GM18498 (cell line): ENCODE results near the gene TRIM59.

Experiments
- ATAC-seq: cut with Tn5 transposase; IDR thresholded peaks from one replicate; pipeline ENCODE4 v1.9.1; 2021; ENCODE audit warnings: mild to moderate bottlenecking, moderate library complexity; ENCODE audit not compliant: unreplicated experiment

The TRIM59 gene

GRCh38 chr3:160449636-160450598 is at the start of gene TRIM59:
Gene TRIM59 (minus strand): TSS chr3:160449786. CDS start chr3:160439183, 10,603 bp downstream.
- ATAC-seq, result peak; percentile 98

GRCh38 chr3:160498202-160498601 is 48.6 kb upstream of the TRIM59 start:
- no peak for ATAC-seq

GRCh38 chr3:160490166-160490565 is 40.6 kb upstream of the TRIM59 start:
- no peak for ATAC-seq

GRCh38 chr3:160486459-160486869 is 36.9 kb upstream of the TRIM59 start:
- no peak for ATAC-seq

GRCh38 chr3:160482796-160483195 is 33.2 kb upstream of the TRIM59 start:
- no peak for ATAC-seq

- ATAC-seq, result no peak
These were observed 32.3 kb upstream of the TRIM59 start for GRCh38 chr3:160481856-160482255.

- ATAC-seq, result no peak
These were observed 31.3 kb upstream of the TRIM59 start for GRCh38 chr3:160480931-160481330.

- no peak for ATAC-seq
These were observed 29.8 kb upstream of the TRIM59 start for GRCh38 chr3:160479376-160479775.

GRCh38 chr3:160478338-160478737 is 28.8 kb upstream of the TRIM59 start:
- no peak for ATAC-seq

- ATAC-seq, result no peak
These were observed 28.2 kb upstream of the TRIM59 start for GRCh38 chr3:160477750-160478149.

GRCh38 chr3:160475884-160476283 is 26.3 kb upstream of the TRIM59 start:
- ATAC-seq, result no peak

- no peak for ATAC-seq
These were observed 25.6 kb upstream of the TRIM59 start for GRCh38 chr3:160475153-160475552.

- no peak for ATAC-seq
These were observed 24.8 kb upstream of the TRIM59 start for GRCh38 chr3:160474416-160474838.

- ATAC-seq, result no peak
These were observed 24.4 kb upstream of the TRIM59 start for GRCh38 chr3:160473978-160474377.

- no peak for ATAC-seq
These were observed 23.6 kb upstream of the TRIM59 start for GRCh38 chr3:160473221-160473620.

- no peak for ATAC-seq
These were observed 22.8 kb upstream of the TRIM59 start for GRCh38 chr3:160472344-160472743.

- ATAC-seq, result no peak
These were observed 22.3 kb upstream of the TRIM59 start for GRCh38 chr3:160471892-160472291.

GRCh38 chr3:160470181-160470580 is 20.6 kb upstream of the TRIM59 start:
- ATAC-seq, result no peak

GRCh38 chr3:160464971-160465370 is 15.4 kb upstream of the TRIM59 start:
- ATAC-seq, result no peak

GRCh38 chr3:160464321-160464720 is 14.7 kb upstream of the TRIM59 start:
- no peak for ATAC-seq

GRCh38 chr3:160460033-160460432 is 10.4 kb upstream of the TRIM59 start:
- ATAC-seq, result no peak

GRCh38 chr3:160459450-160459970 is 9.9 kb upstream of the TRIM59 start:
- ATAC-seq, result no peak
